HPDE6-E6E7 (cell line): ENCODE measurements around the gene ZBTB20.

Source experiments
- DNase-seq: peaks from one replicate; pipeline ENCODE4 v3.0.0; 2011; ENCODE audit warnings: missing footprints; ENCODE audit errors: extremely low spot score

ZBTB20 gene

DNA sequence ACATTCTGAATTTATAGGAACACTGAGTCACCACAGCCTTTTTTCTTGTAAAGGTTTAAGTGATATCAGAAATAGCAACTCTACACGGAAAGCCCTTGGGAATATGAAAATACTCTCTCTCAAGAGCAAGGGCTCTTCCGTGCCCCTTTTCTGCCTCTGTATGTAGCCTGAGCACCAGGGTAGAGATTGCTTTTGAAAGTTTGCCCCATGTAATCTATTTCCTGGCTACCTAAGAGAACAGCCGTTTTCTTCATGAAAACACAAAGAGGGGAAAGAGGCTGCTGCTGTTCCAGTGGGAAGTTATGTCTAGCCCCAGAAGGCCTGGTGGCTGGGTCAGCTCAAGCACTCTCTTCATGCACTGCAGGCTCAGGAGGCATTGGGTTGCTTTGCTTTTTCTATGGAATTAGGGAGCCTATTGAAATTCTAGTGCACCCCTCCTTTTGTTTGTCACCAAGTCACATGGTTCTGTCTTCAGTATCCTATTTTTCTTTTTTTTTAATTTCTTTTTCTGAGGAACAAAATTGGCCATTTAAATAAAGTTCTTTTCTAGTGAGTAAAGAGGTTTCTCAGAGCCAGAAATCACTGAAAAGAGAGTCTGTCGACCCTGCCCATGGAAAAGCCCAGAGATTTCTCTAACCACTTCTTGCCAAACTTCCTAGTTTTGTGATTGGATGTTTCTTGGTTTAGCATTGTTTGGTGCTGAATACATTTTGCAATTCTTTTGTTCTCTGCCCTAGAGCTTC, 813.7 kb downstream of the ZBTB20 start:
- DNase-seq = no peak

DNA sequence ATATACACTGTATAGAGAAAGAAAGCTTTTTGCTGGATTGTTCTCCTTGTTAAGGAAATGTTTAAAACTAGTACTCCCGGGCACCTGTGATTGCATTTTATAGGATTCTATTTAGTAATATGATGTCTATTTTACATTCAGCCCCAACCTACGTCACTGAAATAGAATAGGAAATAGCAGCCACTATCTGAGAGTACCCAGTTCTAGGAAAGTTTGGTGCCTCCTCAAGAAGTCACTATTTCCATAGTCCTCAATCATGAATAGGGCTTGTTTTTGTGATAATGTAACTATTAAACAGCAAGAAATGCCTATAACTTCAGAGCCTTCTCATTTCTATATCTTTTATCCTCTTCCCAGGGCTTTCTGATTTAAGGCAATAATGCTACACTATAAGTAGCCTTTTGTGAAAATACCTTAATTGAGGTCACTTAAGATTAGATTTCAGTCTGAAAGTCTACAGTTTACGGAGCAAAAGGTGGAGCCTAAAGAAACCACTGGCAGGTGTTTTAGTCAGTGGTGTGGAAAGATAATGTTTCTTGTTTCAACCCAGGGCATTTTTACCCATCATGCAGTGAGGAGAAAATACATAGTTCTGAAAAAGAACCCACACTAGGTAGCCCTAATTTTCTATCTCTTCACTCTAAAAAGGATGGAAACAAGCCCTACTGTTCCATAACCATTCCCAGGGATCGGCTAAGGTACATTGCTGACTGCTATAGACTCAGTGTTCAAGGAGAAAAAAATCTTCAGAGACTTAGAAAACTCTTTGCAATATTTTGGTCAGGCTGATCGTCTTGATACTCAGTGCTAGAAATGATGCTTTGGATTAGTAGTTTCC, 814.5 kb downstream of the ZBTB20 start:
- DNase-seq = no peak

DNA sequence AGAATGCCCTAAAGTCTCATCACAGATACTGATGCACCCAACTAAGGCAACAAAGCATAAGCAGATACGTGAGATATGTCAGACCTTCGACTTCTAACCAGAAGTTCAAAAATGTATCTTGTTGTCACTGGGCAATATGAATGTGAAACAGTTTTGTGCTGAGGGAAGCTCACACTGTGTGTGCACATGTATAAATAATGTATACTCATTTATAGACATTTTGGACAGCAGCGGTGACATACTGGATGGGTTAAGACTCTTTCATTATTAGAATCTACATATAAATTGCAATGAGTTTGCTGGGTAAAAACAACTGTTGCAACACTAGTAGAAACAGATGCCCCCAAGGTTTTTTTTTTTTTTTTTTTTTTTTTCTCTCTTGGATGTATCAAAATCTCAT, 815.4 kb downstream of the ZBTB20 start:
- DNase-seq = no peak

DNA sequence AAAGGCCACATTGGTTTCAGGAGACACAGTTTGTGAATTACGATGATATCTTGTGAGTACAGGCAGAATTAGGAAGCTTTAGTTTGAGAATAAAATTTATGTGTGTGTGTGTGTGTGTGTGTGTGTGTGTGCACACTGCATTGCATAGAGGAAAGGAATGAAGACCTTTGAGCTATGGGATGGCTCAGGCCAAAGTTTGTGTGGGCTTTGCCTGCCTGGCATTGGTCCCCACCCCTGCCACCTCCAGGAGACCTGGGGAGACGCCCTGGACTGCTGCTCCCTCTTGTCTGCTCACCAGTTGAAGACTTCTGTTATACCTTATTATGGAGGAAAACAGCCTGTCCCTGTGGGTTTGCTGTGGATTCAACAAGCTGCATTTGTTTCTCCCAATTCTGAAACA, 816.1 kb downstream of the ZBTB20 start:
- no peak for DNase-seq

DNA sequence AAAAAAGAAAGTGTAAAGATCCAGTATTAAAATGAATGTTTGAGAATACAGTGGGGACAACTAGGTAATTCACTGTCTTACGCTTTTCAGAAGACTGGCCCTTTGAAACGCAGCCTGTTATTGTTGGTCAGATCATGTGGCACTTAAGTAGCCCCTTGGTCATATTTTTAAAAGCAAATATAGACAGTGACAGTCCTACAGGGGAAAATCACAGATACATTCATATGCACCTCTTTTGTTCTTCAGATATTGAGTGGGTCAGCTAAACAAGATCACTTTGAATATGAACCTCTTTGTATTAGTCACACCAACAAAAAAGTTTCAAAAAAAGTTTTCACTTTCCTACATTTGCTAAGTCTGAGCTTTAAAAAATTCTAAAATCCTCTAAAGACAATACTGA, 817.3 kb downstream of the ZBTB20 start:
- DNase-seq = no peak

DNA sequence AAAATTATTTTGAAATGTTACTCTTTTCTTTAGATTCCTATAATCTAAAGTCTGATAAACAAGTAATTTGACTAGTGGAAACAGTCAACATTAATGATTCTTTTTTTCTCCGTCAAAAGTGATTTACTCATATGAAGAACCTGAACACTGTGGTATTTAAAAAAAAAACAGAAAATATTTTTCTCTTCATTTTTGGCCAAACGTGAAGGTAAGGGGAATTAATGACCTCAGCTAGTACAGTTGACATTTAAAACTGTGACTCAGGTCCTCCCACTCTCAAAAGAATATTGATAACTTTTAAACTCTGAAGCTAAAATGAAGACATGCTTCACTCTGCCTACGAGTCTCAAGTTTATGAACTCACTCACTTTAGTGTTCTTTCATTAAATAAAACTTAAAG, 818.7 kb downstream of the ZBTB20 start:
- DNase-seq = no peak

DNA sequence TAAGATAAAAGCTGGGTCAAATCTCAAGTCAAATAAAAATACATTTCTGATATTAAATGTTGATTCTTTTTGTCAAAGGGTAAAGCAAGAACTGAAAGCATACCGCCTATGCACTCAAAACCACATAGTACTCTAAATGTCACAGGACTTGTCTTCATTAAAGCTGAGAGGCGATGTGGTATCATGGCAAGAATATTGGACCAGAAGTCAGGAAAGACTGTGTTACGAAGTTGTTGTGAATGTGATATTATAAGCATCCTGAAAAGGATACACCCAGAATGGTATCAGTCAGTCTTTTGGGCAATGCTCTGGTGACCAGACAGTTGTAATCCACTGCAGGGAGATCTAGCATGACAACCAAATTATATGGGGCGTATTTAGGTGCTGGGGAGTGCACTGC, 819.4 kb downstream of the ZBTB20 start:
- no peak for DNase-seq

DNA sequence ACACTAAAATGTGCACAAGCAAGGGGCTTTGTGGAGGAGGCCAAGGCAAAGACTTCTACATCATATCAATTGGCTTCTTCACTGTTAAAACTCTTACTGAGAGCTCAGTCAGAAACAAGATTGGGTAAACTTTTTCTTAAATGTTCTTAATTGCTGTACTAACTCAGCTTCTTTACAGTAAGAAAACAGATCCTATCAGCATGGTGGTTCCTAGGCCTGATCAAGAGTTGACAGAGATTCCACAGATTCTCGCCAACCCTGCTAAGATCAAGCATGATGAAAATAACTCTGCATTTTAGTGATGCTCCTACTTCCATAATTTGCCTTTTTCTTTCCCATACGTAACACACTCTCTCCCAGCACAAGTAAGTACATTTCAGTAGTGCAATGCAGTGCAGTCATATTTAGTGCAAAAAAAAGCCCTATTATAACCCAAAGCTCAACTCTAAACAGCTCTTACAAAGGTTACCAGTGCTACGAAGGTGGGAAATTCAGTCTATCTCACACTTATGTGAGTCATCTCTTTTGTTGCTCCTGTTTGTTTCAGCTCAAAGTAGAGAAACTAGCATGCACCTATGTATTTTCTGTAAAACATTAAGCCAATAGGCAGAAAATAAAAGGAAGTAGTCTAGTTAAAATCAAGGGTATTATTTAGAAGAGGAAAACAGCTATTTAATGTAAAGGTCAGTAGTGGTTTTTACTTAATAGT, 823.4 kb downstream of the ZBTB20 start:
- DNase-seq = no peak

DNA sequence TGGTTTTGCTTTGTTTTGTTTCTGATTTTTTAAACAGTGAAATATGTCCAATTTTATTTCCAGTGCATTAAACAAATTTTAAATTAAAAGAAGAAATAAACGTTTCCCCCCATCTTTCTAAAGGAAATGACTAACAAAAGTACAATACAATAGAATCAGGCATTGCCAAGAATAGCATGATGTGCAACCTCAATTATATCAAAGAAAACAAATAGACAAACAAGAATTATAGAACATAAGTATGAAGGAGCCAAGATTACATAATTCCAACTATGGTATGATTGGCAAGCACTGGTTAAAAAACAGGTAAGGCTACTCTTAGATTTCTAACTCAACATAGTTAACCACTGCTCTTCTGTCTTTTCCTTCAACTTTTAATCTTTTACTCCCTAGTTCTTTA, 826.8 kb downstream of the ZBTB20 start:
- DNase-seq = no peak

DNA sequence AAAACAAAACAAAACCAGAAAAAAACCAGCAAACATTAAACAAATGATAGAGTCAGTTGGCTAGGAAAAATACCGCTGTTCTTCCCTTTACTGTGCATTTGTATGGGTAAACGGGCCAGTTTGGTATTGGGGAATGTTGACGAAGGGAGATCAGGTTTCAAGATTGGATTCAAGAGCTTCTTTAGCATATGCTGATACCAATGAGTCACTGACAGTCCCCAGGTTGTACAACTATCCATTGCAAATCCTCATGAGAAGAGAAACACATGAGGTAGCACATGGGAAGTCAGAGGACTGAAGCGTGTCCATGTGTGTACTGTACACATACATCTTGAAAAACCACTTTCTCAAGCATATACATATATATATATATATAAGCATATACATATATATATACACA, 827.6 kb downstream of the ZBTB20 start:
- DNase-seq = peak; percentile 81

DNA sequence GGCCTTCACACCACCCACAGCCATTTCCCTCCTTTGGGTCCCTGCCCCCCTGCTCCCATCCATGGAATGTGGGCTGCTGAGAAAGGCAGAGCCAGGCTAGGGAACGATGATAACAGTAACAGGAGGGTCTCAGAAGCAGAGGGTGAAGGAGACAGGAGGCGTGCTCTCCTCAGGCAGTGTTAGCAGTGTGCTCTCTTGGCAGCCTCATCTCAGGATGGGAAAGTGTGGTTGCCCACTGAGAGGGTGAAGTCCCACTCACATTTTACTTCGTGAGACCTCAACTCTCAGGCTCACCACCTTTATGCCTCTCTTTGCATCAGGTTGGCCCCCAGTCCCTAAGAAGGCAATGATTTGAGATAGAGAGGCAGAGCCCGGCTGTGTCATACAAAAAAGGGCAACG, 828.8 kb downstream of the ZBTB20 start:
- no peak for DNase-seq

DNA sequence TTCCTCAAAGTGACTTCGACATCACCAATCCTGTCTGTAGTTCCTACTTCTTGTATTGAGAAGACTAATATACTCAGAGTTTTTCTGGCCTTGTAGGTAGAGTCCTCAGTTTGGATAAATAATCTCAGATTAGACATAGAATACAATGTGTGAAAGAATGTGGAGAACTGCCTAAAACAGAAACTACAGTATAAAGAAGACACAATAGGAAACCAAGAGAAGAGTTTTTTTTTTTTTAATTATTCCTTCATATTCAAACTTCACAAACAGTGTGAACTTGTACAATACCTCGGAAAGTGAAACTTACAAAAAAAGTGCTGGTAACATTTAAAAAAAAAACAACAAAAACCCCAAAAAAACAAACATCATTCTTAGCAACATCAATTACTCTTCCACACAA, 832.8 kb downstream of the ZBTB20 start:
- DNase-seq = no peak

DNA sequence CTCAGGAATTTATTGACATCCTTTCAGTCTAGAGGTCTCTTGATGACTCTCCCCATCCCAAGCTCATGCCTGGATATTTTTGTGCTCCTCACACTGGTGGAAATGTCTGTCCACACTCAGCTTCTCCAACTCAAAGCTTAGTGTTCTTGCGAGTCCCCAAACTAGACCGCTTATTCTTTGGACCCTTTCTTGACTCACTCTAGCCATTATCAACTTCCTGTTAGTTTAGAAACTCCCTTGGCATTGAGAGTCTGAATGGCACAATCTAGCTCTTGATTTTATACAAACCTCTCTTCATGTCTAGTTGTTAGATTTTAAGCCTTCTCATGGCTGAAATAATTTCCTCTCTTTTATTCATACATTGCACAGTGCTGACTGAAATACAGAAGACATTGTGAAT, 833.7 kb downstream of the ZBTB20 start:
- DNase-seq = no peak

DNA sequence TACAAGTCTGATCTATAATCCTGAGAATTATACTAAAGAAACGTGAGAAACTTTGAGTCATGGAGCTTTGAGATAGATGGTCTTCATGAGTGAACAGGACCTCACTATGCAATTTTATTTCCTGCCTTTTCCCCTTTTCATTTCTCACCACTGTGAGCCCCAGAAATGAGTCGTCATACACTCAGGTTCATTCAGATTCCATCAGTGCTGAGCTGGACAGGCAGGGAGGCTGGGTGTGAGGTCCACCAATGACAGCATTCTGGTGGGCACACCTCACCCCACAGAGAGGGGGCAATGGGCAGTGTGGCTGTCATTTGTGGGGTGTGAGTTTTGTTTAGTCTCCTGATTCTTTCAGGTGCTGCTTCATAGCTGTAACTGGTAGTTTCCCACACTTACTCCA, 836.4 kb downstream of the ZBTB20 start:
- no peak for DNase-seq

DNA sequence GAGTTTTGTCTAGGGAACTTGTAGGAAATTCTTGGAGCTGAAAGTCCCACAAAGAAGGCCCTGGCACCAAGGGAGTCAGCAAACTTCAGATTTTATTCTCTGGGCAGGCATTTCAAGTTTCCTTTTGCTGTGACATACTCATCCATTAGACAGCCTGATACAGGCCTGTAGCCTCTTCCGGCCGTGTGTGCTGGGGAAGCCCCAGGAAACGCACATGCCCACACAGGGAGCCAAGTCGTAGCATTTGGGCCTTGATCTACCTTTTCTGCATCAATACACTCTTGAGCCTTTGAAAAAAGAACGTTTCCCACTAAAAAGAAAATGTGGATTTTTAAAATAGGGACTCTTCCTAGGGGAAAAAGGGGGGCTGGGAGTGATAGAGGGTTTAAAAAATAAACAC, 838.3 kb downstream of the ZBTB20 start:
- DNase-seq = no peak

DNA sequence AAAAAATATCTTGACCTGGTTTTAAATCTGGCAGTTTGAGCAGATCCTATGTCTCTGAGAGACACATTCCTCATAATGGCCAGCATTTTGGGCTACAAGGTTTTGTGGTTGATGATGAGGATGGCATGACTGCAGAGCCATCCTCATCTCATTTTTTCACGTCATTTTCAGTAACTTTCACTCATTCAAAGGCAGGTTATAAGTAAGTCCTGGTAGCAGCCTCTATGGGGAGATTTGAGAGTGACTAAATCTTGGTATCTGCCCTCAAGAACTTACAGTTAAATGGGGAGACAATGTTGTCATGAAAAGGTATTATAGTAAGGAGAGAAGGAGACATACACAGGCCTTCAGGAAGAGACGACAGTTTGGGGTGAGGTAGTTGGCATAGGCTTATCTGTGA, 838.7 kb downstream of the ZBTB20 start:
- DNase-seq = no peak

DNA sequence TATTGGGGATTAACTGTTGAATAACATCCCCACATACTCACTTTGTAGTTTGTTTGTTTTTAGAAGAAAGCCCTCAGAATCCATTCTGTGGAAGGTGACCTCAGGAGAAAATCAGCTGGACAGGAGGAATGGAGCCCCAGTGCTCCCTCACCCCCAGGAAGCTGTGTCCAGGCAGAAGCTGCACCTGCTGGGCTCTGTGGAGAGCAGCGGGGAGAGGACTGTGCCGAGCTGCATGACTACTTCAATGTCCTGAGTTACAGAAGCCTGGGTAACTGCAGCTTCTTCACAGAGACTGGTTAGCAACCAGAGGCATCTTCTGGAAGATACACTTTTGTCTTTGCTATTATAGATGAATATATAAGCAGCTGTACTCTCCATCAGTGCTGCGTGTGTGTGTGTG, 839.3 kb downstream of the ZBTB20 start:
- no peak for DNase-seq

DNA sequence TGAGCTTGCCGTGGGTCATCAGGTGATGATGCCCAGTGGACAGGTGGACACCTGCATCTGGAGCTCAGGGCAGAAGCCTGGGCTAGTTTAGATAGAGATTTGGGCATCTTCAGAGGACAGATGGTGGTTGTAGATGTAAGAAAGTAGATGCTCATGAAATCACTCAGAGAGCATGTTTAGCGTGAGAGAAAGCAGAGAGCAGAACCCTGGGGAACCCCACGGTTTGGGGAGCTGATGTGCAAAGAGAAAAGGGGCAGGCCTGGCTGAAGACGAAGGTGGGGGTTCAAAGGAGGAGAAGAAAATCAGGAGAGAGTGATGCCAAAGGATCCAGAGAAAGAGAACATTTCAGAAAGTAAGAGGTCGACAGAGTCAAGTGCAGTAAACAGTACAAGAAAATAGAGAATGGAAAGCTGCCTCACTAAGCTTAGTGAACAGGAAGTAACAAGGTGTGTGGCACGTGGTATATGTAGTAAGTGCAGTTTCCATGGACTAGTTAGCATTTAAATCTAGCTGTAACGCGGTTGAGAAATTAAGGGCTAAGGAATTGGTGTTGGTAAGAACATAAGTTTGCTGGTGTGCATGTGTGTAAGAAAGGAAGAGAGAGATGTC, 839.8 kb downstream of the ZBTB20 start:
- no peak for DNase-seq

DNA sequence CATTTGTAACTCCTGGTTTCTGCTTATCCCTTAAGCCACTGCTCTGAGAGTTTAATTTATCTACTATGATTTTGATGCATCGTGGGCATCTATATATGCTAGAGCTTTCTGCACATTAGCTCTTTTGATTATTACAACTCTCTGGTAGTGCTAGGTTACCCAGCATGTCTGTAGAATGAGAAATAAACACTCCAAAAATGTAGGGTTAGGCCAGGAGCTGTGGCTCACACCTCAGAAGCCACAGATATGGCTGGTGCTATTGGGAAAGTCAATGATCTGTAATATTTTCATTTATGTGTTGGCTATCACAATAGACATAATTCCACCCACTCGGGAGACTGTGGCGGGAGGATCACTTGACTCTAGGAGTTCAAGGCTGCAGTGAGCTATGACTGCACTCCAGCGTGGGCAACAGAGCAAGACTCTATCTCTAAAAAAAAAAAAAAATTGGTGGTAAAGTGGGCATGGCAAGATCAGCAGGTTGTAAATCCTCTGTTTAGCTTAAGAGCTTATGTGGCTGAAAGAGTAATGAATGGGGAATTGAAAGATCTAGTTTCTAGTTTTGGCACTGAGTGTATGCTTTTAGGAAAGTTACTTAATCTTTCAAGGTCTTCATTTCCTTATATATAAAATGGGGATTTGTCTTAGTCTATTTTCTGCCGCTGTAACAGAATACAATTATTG, 847.0 kb downstream of the ZBTB20 start:
- DNase-seq = no peak

DNA sequence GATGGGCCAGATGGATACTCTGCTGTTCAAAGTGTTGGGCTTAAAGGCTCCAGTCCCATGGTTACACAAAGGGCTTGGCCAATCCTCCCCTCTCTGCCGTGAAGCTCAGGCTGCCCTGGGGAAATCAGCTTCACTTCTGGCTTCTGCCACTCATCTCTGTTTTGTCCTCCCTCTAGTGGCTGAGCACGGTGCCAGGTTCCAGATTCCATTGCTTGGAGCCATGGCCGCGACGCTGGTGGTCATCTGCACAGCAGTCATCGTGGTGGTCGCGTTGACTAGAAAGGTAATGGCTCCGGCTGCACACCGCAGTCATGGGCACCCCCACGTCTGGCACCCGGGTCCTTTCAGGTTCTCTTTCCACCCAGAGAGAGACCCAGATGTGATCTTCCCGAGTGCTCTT, 847.7 kb downstream of the ZBTB20 start:
- peak; percentile 43 for DNase-seq

DNA sequence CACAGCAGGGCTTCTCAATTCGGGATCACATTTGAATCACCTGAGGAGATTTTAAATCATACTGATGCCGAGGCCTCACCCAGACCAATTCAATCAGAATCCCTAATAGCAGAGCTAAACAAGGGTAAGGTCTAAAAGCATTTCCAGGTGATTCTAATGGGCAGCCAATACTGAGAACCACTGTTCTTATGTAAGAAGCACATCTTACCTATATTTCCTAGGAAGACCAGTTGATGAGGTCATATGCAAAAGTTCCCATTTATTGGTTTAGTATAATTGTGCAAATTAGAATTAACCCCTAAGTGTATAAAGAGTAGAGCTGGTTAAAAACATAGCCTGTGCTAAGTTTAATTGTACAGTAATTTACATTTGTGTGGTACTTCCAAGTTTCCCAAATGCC, 851.1 kb downstream of the ZBTB20 start:
- no peak for DNase-seq
